ENCODE measurements around the gene SHISAL1.

DNA sequence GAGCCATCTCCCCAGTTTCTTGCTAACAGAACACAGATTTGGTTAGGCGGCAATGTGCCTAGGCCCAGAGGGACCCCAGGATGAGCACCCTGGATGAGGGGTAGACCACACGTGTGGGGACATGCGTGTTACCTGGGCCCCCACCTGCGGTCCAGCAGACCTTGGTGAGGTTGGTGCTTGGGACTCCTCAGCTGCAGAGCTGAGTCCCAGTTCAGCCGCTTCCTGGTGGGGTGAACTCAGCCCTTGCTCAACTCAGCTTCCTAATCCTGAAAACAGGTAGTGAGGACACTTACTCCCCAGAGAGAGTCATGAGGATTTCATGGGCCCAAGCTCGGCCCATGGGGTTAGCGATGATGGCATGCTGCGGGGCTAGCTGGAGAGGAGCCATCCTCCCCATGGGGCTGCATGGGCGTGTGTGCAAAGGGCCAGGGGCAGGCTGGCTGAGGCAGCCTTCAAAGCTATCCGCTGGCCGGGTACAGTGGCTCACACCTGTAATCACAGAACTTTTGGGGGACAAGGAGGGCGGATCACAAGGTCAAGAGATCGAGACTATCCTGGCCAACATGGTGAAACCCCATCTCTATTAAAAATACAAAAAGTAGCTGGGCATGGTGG is 46.9 kb upstream of the SHISAL1 start:
- TF ChIP-seq EZH2 (IDR thresholded peaks at IDR 0.05; ENCODE audit: insufficient read depth, poor library complexity, severe bottlenecking) (no peak), EZH2phosphoT487 (IDR thresholded peaks at IDR 0.05; ENCODE audit: insufficient read depth, low read depth) (no peak)
